Neuronal stem cell (in vitro differentiated cells): ENCODE data around the gene VDR.
A peak's percentile ranks its signal among the peaks of the same experiment; 100 is the strongest.

Experiments used
- DNase-seq: peaks from one replicate; pipeline ENCODE4 v3.0.0-alpha.2; 2013; ENCODE audit warnings: low spot score
- H2AFZ ChIP-seq: one replicate; pipeline ENCODE4 v1.6.1; 2013; ENCODE audit warnings: mild to moderate bottlenecking, low read length, inconsistent platforms
- H2AK5ac ChIP-seq: 2 replicates; pipeline ENCODE4 v1.6.1; 2013; ENCODE audit warnings: low read depth, mild to moderate bottlenecking, inconsistent platforms, low read length, moderate library complexity, mixed read lengths
- H2BK120ac ChIP-seq: 2 replicates; pipeline ENCODE4 v1.6.1; 2013; ENCODE audit warnings: low read depth, mild to moderate bottlenecking, inconsistent platforms, low read length, moderate library complexity, mixed read lengths
- H2BK12ac ChIP-seq: one replicate; pipeline ENCODE4 v1.6.1; 2013; ENCODE audit warnings: low read length, inconsistent platforms
- H2BK15ac ChIP-seq: 2 replicates; pipeline ENCODE4 v1.6.1; 2013; ENCODE audit warnings: mild to moderate bottlenecking, low read length, inconsistent platforms, mixed read lengths
- H2BK5ac ChIP-seq: one replicate; pipeline ENCODE4 v1.6.1; 2013; ENCODE audit warnings: inconsistent platforms, mild to moderate bottlenecking, low read length, moderate library complexity
- H3K14ac ChIP-seq: one replicate; pipeline ENCODE4 v1.6.1; 2013; ENCODE audit warnings: low read length, inconsistent platforms
- H3K18ac ChIP-seq: 2 replicates; pipeline ENCODE4 v1.6.1; 2013; ENCODE audit warnings: low read length, inconsistent platforms
- H3K23ac ChIP-seq: 2 replicates; pipeline ENCODE4 v1.6.1; 2013; ENCODE audit warnings: low read depth, mild to moderate bottlenecking, mixed read lengths, low read length, inconsistent platforms; ENCODE audit not compliant: poor library complexity
- H3K27ac ChIP-seq: replicated peaks from 3 replicates; pipeline ENCODE4 v1.5.1; 2013; ENCODE audit warnings: low read length, inconsistent platforms
- H3K27me3 ChIP-seq, 3 experiments: 2 replicates each; pipeline ENCODE4 v1.6.1; 2013; ENCODE audit warnings: low read length in 3 of 3, mild to moderate bottlenecking in 2 of 3, inconsistent platforms in 1 of 3, low read depth in 1 of 3, mixed read lengths in 1 of 3, moderate library complexity in 1 of 3; ENCODE audit not compliant: control insufficient read depth in 3 of 3, insufficient read depth in 3 of 3
- H3K36me3 ChIP-seq, 2 donors: replicated peaks in 1 of 2; 2 replicates each; pipeline ENCODE4 v1.6.1; 2013; ENCODE audit warnings: low read length in 2 of 2; ENCODE audit not compliant: control insufficient read depth in 2 of 2, insufficient read depth in 2 of 2
- H3K4ac ChIP-seq: 2 replicates; pipeline ENCODE4 v1.6.1; 2013; ENCODE audit warnings: inconsistent platforms, mild to moderate bottlenecking, low read length, moderate library complexity
- H3K4me1 ChIP-seq, 2 donors: 1 replicate in 1 of 2; 2 replicates in 1 of 2; pipeline ENCODE4 v1.6.1; 2013; ENCODE audit warnings: low read length in 2 of 2, low read depth in 1 of 2; ENCODE audit not compliant: control insufficient read depth in 2 of 2, insufficient read depth in 1 of 2
- H3K4me2 ChIP-seq: one replicate; pipeline ENCODE4 v1.6.1; 2013; ENCODE audit warnings: mild to moderate bottlenecking, low read length, inconsistent platforms; ENCODE audit not compliant: insufficient read depth, poor library complexity, severe bottlenecking
- H3K4me3 ChIP-seq, 2 donors: 2 replicates each; pipeline ENCODE4 v1.5.1; 2013; ENCODE audit warnings: low read length in 2 of 2, mild to moderate bottlenecking in 2 of 2, inconsistent platforms in 1 of 2, moderate library complexity in 1 of 2
- H3K79me1 ChIP-seq: one replicate; pipeline ENCODE4 v1.6.1; 2013; ENCODE audit warnings: low read depth, mild to moderate bottlenecking, inconsistent platforms, low read length, moderate library complexity
- H3K9ac ChIP-seq: one replicate; pipeline ENCODE4 v1.6.1; 2013; ENCODE audit warnings: mild to moderate bottlenecking, low read depth, low read length, inconsistent platforms; ENCODE audit not compliant: poor library complexity
- H3K9me3 ChIP-seq, 2 donors: replicated peaks in 1 of 2; 2 replicates each; pipeline versions ENCODE3 to v1.6.1; 2013; ENCODE audit warnings: low read length in 2 of 2, mild to moderate bottlenecking in 2 of 2, inconsistent platforms in 1 of 2, low read depth in 1 of 2, mixed read lengths in 1 of 2, moderate library complexity in 1 of 2; ENCODE audit not compliant: control insufficient read depth in 2 of 2, insufficient read depth in 1 of 2
- H4K8ac ChIP-seq: one replicate; pipeline ENCODE4 v1.6.1; 2013; ENCODE audit warnings: low read depth, mild to moderate bottlenecking, inconsistent platforms, low read length, moderate library complexity
- H4K91ac ChIP-seq: one replicate; pipeline ENCODE4 v1.6.1; 2013; ENCODE audit warnings: low read length, low read depth, mild to moderate bottlenecking, inconsistent platforms; ENCODE audit not compliant: poor library complexity
- WGBS, 2 donors: extraction: QIAGEN DNeasy Blood & Tissue Kit; methylation state at CpG; one replicate each; pipeline ENCODE4 v1.1.7; 2013; ENCODE audit warnings: missing lambda C conversion rate in 2 of 2, mixed read lengths in 1 of 2; ENCODE audit not compliant: insufficient read length in 2 of 2, insufficient replicate concordance in 1 of 2; ENCODE audit errors: extremely low coverage in 2 of 2; 5-methylcytosine and 5-hydroxymethylcytosine counted together

Gene VDR

DNA sequence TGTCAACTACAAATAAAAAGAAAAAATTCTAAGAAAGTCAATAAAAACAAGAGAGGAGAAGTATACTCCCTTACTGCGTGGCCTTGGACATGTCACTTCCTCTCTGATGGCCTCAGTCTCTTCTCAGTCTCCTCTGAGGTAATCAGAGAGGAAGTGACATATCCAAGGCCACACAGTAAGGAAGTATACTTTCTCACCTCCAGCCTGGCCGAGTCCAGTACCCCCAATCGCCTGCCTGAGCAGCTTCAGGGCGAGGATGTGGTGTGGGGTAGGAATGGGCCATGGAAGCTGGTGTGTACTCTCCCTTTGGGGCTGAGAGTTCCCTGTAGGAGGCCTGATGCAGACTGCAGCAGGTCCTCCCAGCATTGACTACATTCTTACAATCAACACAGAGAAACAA, 15.8 kb downstream of the VDR start:
- Histone ChIP-seq H3K14ac (no peak overlapping the region), H2BK5ac (no peak overlapping the region), H2AFZ (no peak overlapping the region), H3K4me1 (peaks cover 0 to 5% of the 10 kb centered on the region in 2 donors), H3K4ac (no peak overlapping the region), H3K9me3 (no peaks in the 10 kb centered on the region), H2BK120ac (no peak overlapping the region), H2BK12ac (no peak overlapping the region), H3K4me3 (no peak overlapping the region), H3K23ac (no peak overlapping the region), H3K9ac (no peak overlapping the region), H3K4me2 (no peak overlapping the region), H3K27me3 (peaks cover 0 to 24% (median 0%) of the 10 kb centered on the region in 3 experiments), H3K18ac (peak overlapping the region; percentile 36), H4K8ac (no peak overlapping the region), H2BK15ac (no peak overlapping the region), H3K36me3 (no peaks in the 10 kb centered on the region), H3K79me1 (no peaks in the 10 kb centered on the region), H4K91ac (no peak overlapping the region), H2AK5ac (no peak overlapping the region), H3K27ac (no peak overlapping the region)
- no CpG with 5 or more reads among the region's 4 CpGs for WGBS, 2 donors
- DNase-seq, result no peak

DNA sequence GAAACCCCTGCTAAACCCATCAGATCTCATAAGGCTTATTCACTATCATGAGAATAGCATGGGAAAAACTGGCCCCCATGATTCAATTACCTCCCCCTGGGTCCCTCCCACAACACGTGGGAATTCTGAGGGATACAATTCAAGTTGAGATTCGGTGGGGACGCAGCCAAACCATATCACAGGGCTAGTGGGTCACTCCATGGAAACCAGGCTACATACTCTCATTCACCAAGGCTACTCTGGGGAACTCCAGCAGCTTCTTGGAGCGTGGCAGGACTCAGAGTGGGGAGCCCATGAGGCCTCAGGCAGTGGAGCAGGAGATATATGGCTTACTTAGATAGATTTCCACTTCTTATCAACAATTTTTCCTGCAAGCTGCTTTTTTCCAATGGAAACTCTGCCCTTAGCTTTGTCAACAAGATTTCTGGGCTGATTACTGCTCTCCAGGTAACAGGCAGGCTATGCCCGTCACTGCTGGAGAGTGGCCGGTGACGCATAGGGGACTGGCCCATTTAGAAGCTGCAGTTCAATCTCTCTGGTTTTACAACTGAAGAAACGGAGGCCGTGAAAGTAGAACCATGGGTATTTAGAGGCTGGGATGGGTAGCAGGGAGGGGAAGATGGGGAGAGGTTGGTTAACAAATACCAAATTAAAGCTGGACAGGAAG, 16.5 kb downstream of the VDR start:
- H3K27ac ChIP-seq, result no peak overlapping the region
- no CpG with 5 or more reads among the region's 9 CpGs for WGBS, 2 donors
- H4K91ac ChIP-seq, result no peak overlapping the region

DNA sequence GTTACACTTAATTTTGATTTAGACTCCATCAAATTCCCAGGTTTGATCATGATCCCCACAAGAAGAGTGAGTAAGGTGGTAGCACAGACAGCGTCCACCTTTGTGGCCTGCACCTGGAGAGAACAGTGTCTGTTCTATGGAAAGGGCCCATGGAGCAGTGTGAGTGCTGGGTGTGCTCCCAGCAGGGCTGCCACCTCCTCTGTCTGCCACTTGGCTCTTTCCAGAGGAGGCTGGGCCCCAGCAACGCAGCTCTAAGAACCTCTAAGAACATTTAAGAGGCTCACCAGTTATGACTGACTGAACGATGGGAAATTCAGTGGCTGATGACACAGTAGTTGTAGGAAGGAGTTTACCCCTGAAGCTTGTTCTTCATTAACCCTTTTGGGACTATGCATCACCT, 17.3 kb downstream of the VDR start:
- Histone ChIP-seq H2AFZ (no peak overlapping the region), H2BK5ac (no peak overlapping the region), H2AK5ac (no peak overlapping the region), H3K4ac (no peak overlapping the region), H3K36me3 (no peaks in the 10 kb centered on the region), H3K18ac (peak overlapping the region; percentile 37), H3K9me3 (no peaks in the 10 kb centered on the region), H3K14ac (no peak overlapping the region), H3K4me2 (no peak overlapping the region), H3K4me1 (peaks cover 0 to 4% of the 10 kb centered on the region in 2 donors), H3K9ac (no peak overlapping the region), H2BK15ac (no peak overlapping the region), H3K23ac (no peak overlapping the region), H4K8ac (no peak overlapping the region), H3K4me3 (no peak overlapping the region), H2BK120ac (no peak overlapping the region), H2BK12ac (no peak overlapping the region), H3K79me1 (no peaks in the 10 kb centered on the region), H4K91ac (no peak overlapping the region), H3K27me3 (peaks cover 0 to 16% (median 0%) of the 10 kb centered on the region in 3 experiments), H3K27ac (no peak overlapping the region)
- no peak for DNase-seq
- no CpG with 5 or more reads among the region's 3 CpGs for WGBS, 2 donors

More for the DNA sequence above, 16.5 kb downstream of the VDR start:
- Histone ChIP-seq H2BK15ac (no peak overlapping the region), H3K18ac (no peak overlapping the region), H2AFZ (no peak overlapping the region), H2BK120ac (no peak overlapping the region), H3K14ac (no peak overlapping the region), H4K8ac (no peak overlapping the region), H3K9ac (no peak overlapping the region), H2BK5ac (no peak overlapping the region), H3K4me3 (no peak overlapping the region), H3K4me2 (no peak overlapping the region), H3K36me3 (no peaks in the 10 kb centered on the region), H3K9me3 (no peaks in the 10 kb centered on the region), H3K23ac (no peak overlapping the region), H3K4ac (no peak overlapping the region), H3K27me3 (peaks cover 0 to 18% (median 0%) of the 10 kb centered on the region in 3 experiments), H3K4me1 (peaks cover 0 to 5% of the 10 kb centered on the region in 2 donors), H3K79me1 (no peaks in the 10 kb centered on the region), H2BK12ac (no peak overlapping the region), H2AK5ac (no peak overlapping the region)
- no peak for DNase-seq

DNA sequence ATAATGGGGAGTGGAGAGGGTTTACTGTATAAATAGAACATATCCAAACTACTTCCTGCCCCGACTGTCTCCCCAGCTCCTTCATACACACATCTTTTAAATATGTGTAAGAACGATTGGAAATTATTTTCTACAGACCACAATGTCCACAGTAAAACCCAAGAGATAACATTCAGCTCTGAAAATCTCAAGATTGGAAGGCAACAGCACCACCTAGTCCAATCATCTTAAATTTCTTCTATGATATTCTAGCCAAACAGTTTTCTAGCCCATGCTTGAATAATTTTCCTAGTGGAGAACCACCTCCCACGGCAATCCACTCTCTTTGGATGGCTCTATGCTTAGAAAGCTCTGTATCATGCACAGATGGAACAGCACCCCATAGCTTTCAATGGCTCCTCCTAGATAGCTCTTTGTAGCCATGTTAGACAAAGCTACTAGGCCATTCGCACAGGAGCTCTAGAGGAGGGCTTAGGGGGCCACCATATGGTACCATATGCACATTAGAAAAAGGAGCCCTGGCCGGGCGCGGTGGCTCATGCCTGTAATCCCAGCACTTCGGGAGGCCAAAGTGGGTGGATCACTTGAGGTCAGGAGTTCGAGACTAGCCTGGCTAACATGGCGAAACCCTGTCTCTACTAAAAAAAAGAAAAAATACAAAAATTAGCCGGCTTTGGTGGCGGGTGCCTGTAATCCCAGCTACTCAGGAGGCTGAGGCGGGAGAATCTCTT, 18.1 kb downstream of the VDR start:
- H3K9me3 ChIP-seq, result no peaks in the 10 kb centered on the region
- no peak overlapping the region for H3K18ac ChIP-seq
- no peaks in the 10 kb centered on the region for H3K36me3 ChIP-seq
- peaks cover 0 to 14% (median 0%) of the 10 kb centered on the region in 3 experiments for H3K27me3 ChIP-seq
- H2AFZ ChIP-seq, result no peak overlapping the region
- DNase-seq, result no peak
- no peak overlapping the region for H3K4ac ChIP-seq
- no peak overlapping the region for H4K91ac ChIP-seq
- no peak overlapping the region for H4K8ac ChIP-seq
- no peak overlapping the region for H2BK5ac ChIP-seq
- H2AK5ac ChIP-seq, result no peak overlapping the region
- peaks cover 0 to 4% of the 10 kb centered on the region in 2 donors for H3K4me1 ChIP-seq
- H2BK15ac ChIP-seq, result no peak overlapping the region
- no peak overlapping the region for H2BK12ac ChIP-seq
- no CpG with 5 or more reads among the region's 13 CpGs for WGBS, 2 donors
- H3K27ac ChIP-seq, result no peak overlapping the region
- no peaks in the 10 kb centered on the region for H3K79me1 ChIP-seq
- no peak overlapping the region for H3K4me2 ChIP-seq
- H3K9ac ChIP-seq, result no peak overlapping the region
- H3K14ac ChIP-seq, result no peak overlapping the region
- H2BK120ac ChIP-seq, result no peak overlapping the region
- H3K4me3 ChIP-seq, result no peak overlapping the region
- no peak overlapping the region for H3K23ac ChIP-seq
